Epithelial cell of esophagus (primary cell): Measurements from ENCODE around the gene ENTPD6.

Source experiments
- DNase-seq: peaks from one replicate; pipeline ENCODE4 v3.0.0; 2010; ENCODE audit warnings: low read depth
- H3K4me3 ChIP-seq: 2 replicates; pipeline ENCODE4 v1.5.1; 2011; ENCODE audit warnings: mild to moderate bottlenecking, low read length, control low read depth
- CTCF ChIP-seq: IDR thresholded peaks from 2 replicates; pipeline ENCODE4 v1.5.1; 2011; ENCODE audit warnings: low read depth, mild to moderate bottlenecking, low read length, control low read depth, inconsistent platforms; ENCODE audit not compliant: insufficient read depth; ENCODE audit errors: missing control alignments

The ENTPD6 gene

GRCh38 chr20:25254986-25255680, 59.6 kb downstream of the ENTPD6 start:
- TF ChIP-seq CTCF, result no peak
- DNase-seq, result peak; percentile 33
- no peak overlapping the region for H3K4me3 ChIP-seq

GRCh38 chr20:25256226-25256859, 60.8 kb downstream of the ENTPD6 start:
- DNase-seq, result no peak
- no peak for TF ChIP-seq CTCF
- H3K4me3 ChIP-seq, result no peak overlapping the region

GRCh38 chr20:25257130-25257529, 61.6 kb downstream of the ENTPD6 start:
- no peak for TF ChIP-seq CTCF

GRCh38 chr20:25257756-25258475, 62.4 kb downstream of the ENTPD6 start:
- TF ChIP-seq CTCF, result no peak
- no peak overlapping the region for H3K4me3 ChIP-seq
- no peak for DNase-seq

More at GRCh38 chr20:25257130-25257529, 61.6 kb downstream of the ENTPD6 start:
- no peak for DNase-seq
- H3K4me3 ChIP-seq, result no peak overlapping the region

GRCh38 chr20:25258476-25258805, 62.9 kb downstream of the ENTPD6 start:
- TF ChIP-seq CTCF, result no peak
- H3K4me3 ChIP-seq, result no peak overlapping the region
- DNase-seq, result no peak

GRCh38 chr20:25258828-25259227, 63.3 kb downstream of the ENTPD6 start:
- no peak overlapping the region for H3K4me3 ChIP-seq
- no peak for DNase-seq
- TF ChIP-seq CTCF, result no peak
